Common myeloid progenitor, CD34-positive (primary cell): ENCODE results near the gene USP30.
A peak's percentile ranks its signal among the peaks of the same experiment; 100 is the strongest.
"Not testable (repeated sequence)": the region's sequence is repeated elsewhere in the genome, so short reads cannot be mapped to it uniquely, and the experiment has no call there.

Source experiments
- CTCF ChIA-PET: fragments of 350-600 bp; sonication (Branson Sonifier 250); formaldehyde crosslinking; loops from one replicate; lab custom pipeline; 2021; ENCODE audit warnings: antibody characterized with exemption; lab: Charles Lee
- POLR2A ChIA-PET: fragments of 350-600 bp; sonication (Branson Sonifier 250); formaldehyde crosslinking; loops from one replicate; lab custom pipeline; 2021; ENCODE audit warnings: antibody characterized with exemption; lab: Charles Lee
- DNase-seq, 3 donors: peaks; one replicate each; pipeline versions ENCODE4 v3.0.0 to v3.0.0-alpha.2; 2013
- H3K27ac ChIP-seq, 2 experiments: 1 replicate in 1 of 2; 2 replicates in 1 of 2; pipeline ENCODE4 v1.7.0; 2013; ENCODE audit warnings: inconsistent platforms in 2 of 2, low read length in 2 of 2, mild to moderate bottlenecking in 2 of 2, low read depth in 1 of 2, moderate library complexity in 1 of 2; ENCODE audit not compliant: severe bottlenecking in 2 of 2, insufficient read depth in 1 of 2, poor library complexity in 1 of 2
- H3K27me3 ChIP-seq, 5 experiments: replicated peaks in 2 of 5; 1 replicate in 3 of 5; 2 replicates in 2 of 5; pipeline versions ENCODE4 v1.6.1 to v1.7.0; 2013; ENCODE audit warnings: low read length in 4 of 5, mild to moderate bottlenecking in 2 of 5, moderate library complexity in 2 of 5, inconsistent platforms in 1 of 5; ENCODE audit not compliant: insufficient read depth in 5 of 5, control insufficient read depth in 4 of 5
- H3K36me3 ChIP-seq, 4 experiments: 1 replicate in 2 of 4; 2 replicates in 2 of 4; pipeline versions ENCODE4 v1.6.1 to v1.7.0; 2013; ENCODE audit warnings: low read length in 3 of 4, control low read depth in 1 of 4, mild to moderate bottlenecking in 1 of 4; ENCODE audit not compliant: control insufficient read depth in 4 of 4, insufficient read depth in 4 of 4
- H3K4me1 ChIP-seq, 4 experiments: 1 replicate in 3 of 4; 2 replicates in 1 of 4; pipeline versions ENCODE4 v1.6.1 to v1.7.1; 2013; ENCODE audit warnings: low read length in 3 of 4, mild to moderate bottlenecking in 3 of 4, control low read depth in 1 of 4, inconsistent platforms in 1 of 4, moderate library complexity in 1 of 4; ENCODE audit not compliant: control insufficient read depth in 4 of 4, insufficient read depth in 4 of 4; ENCODE audit errors: control extremely low read depth in 1 of 4
- H3K4me3 ChIP-seq, 7 experiments: 1 replicate in 4 of 7; 2 replicates in 3 of 7; pipeline versions ENCODE4 v1.5.1 to v1.7.0; 2013; ENCODE audit warnings: mild to moderate bottlenecking in 7 of 7, low read length in 6 of 7, moderate library complexity in 6 of 7, inconsistent platforms in 2 of 7, low read depth in 2 of 7, control low read depth in 1 of 7; ENCODE audit not compliant: insufficient read depth in 4 of 7, control insufficient read depth in 1 of 7; ENCODE audit errors: extremely low read depth in 1 of 7
- H3K9me3 ChIP-seq, 5 experiments: 1 replicate in 4 of 5; 2 replicates in 1 of 5; pipeline versions ENCODE4 v1.6.1 to v1.7.1; 2013; ENCODE audit warnings: low read length in 4 of 5, mild to moderate bottlenecking in 2 of 5, inconsistent platforms in 1 of 5, low read depth in 1 of 5, moderate library complexity in 1 of 5; ENCODE audit not compliant: control insufficient read depth in 4 of 5, insufficient read depth in 2 of 5; ENCODE audit errors: control extremely low read depth in 1 of 5
- WGBS: methylation state at CpG from one replicate; pipeline ENCODE4 v1.1.5; 2013; ENCODE audit not compliant: insufficient coverage; 5-methylcytosine and 5-hydroxymethylcytosine counted together

USP30 gene

GRCh38 chr12:109052097-109052413, 321 bp upstream of the USP30 start:
- 21% methylated on average over 4 of the region's 6 CpGs for WGBS
- POLR2A ChIA-PET, result no interaction called here
- CTCF ChIA-PET, result interaction anchor here (0.7 to 2.6 kb wide), 3 partner anchors 41 to 102 kb away, joined by 3 to 9 read pairs (median 3); partner anchors contain the start of gene ALKBH2
- Histone ChIP-seq H3K4me3 (peak overlapping the region; percentile 85 to 98 (median 96)), H3K9me3 (no peaks in the 10 kb centered on the region), H3K27ac (peak overlapping the region in 1 of 2 experiments; percentile 88), H3K27me3 (no peaks in the 10 kb centered on the region), H3K4me1 (peaks cover 4 to 24% (median 14%) of the 10 kb centered on the region in 4 experiments), H3K36me3 (peaks cover 0 to 2% (median 0%) of the 10 kb centered on the region in 4 experiments)
- DNase-seq, result no peak

GRCh38 chr12:109053382-109054123, 1.2 kb downstream of the USP30 start:
- peak overlapping the region; percentile 85 to 98 (median 96) for H3K4me3 ChIP-seq
- peak; percentile 43 to 73 (median 68) for DNase-seq
- POLR2A ChIA-PET, result no interaction called here
- H3K36me3 ChIP-seq, result peaks cover 0 to 7% (median 5%) of the 10 kb centered on the region in 4 experiments
- WGBS, result 28% methylated on average over 8 of the region's 9 CpGs
- no peaks in the 10 kb centered on the region for H3K9me3 ChIP-seq
- H3K27ac ChIP-seq, result peak overlapping the region; percentile 69 to 88
- no peaks in the 10 kb centered on the region for H3K27me3 ChIP-seq
- CTCF ChIA-PET, result interaction anchor here (1.2 to 2.6 kb wide), 3 partner anchors 16 to 58 kb away, joined by 3 to 9 read pairs (median 4); partner anchors contain the start of gene ALKBH2
- H3K4me1 ChIP-seq, result peaks cover 4 to 24% (median 14%) of the 10 kb centered on the region in 4 experiments

- H3K4me3 ChIP-seq, result peak overlapping the region in 6 of 7 experiments; percentile 88 to 98 (median 96)
- H3K27me3 ChIP-seq, DNase-seq, POLR2A ChIA-PET, H3K9me3 ChIP-seq: not testable (repeated sequence)
- H3K4me1 ChIP-seq, result peaks cover 4 to 24% (median 14%) of the 10 kb centered on the region in 4 experiments
- CTCF ChIA-PET, result interaction anchor here (1.2 to 2.6 kb wide), 5 partner anchors 10 to 58 kb away, joined by 3 to 9 read pairs (median 4); partner anchors contain the start of gene ALKBH2
- H3K36me3 ChIP-seq, result peaks cover 0 to 11% (median 7%) of the 10 kb centered on the region in 4 experiments
- H3K27ac ChIP-seq, result peak overlapping the region in 1 of 2 experiments; percentile 88
- 73% methylated on average over 3 of the region's 4 CpGs for WGBS
Measured at GRCh38 chr12:109054124-109054513, 1.7 kb downstream of the USP30 start.

- Histone ChIP-seq H3K4me1 (peaks cover 4 to 24% (median 14%) of the 10 kb centered on the region in 4 experiments), H3K4me3 (peak overlapping the region in 1 of 7 experiments; percentile 96), H3K9me3 (no peaks in the 10 kb centered on the region), H3K27ac (peak overlapping the region in 1 of 2 experiments; percentile 88), H3K27me3 (no peaks in the 10 kb centered on the region), H3K36me3 (peaks cover 0 to 11% (median 7%) of the 10 kb centered on the region in 4 experiments)
- DNase-seq, result peak in 2 of 3 donors; percentile 4 to 9
- POLR2A ChIA-PET, result no interaction called here
- CTCF ChIA-PET, result interaction anchor here (1.2 to 2.6 kb wide), 5 partner anchors 10 to 57 kb away, joined by 3 to 9 read pairs (median 4); partner anchors contain the start of gene ALKBH2
Measured at GRCh38 chr12:109054520-109054919, 2.1 kb downstream of the USP30 start.

- H3K27ac ChIP-seq, result no peak overlapping the region
- no peak overlapping the region for H3K4me3 ChIP-seq
- no peaks in the 10 kb centered on the region for H3K27me3 ChIP-seq
- H3K9me3 ChIP-seq, result no peaks in the 10 kb centered on the region
- H3K36me3 ChIP-seq, result peaks cover 0 to 15% (median 8%) of the 10 kb centered on the region in 4 experiments
- no CpG with 5 or more reads among the region's 3 CpGs for WGBS
- DNase-seq, result no peak
- ChIA-PET POLR2A (no interaction called here), CTCF (no interaction called here)
- H3K4me1 ChIP-seq, result peaks cover 4 to 22% (median 13%) of the 10 kb centered on the region in 4 experiments
Measured at GRCh38 chr12:109056891-109057290, 4.5 kb downstream of the USP30 start.

GRCh38 chr12:109057376-109057775, 5.0 kb downstream of the USP30 start:
- no peak for DNase-seq
- WGBS, result 100% methylated on average over 1 of the region's 1 CpG
- ChIA-PET POLR2A (no interaction called here), CTCF (no interaction called here)
- no peak overlapping the region for H3K27ac ChIP-seq
- H3K4me3 ChIP-seq, result no peak overlapping the region
- peaks cover 0 to 15% (median 8%) of the 10 kb centered on the region in 4 experiments for H3K36me3 ChIP-seq
- no peaks in the 10 kb centered on the region for H3K9me3 ChIP-seq
- H3K4me1 ChIP-seq, result peaks cover 2 to 18% (median 12%) of the 10 kb centered on the region in 4 experiments
- no peaks in the 10 kb centered on the region for H3K27me3 ChIP-seq

GRCh38 chr12:109058773-109059172, 6.4 kb downstream of the USP30 start:
- DNase-seq, result no peak
- Histone ChIP-seq H3K36me3 (peaks cover 3 to 18% (median 12%) of the 10 kb centered on the region in 4 experiments), H3K4me1 (peaks cover under 1 to 8% (median 3%) of the 10 kb centered on the region in 4 experiments), H3K27me3 (no peaks in the 10 kb centered on the region), H3K27ac (no peak overlapping the region), H3K4me3 (no peak overlapping the region), H3K9me3 (peaks cover 0 to 8% (median 0%) of the 10 kb centered on the region in 5 experiments)
- POLR2A ChIA-PET, result no interaction called here
- WGBS, result 93% methylated on average over 5 of the region's 6 CpGs
- CTCF ChIA-PET, result no interaction called here
